Epithelial cell of esophagus (primary cell): Measurements from ENCODE around the gene LRP8.

Experiments
- DNase-seq: peaks from one replicate; pipeline ENCODE4 v3.0.0; 2010; ENCODE audit warnings: low read depth
- H3K4me3 ChIP-seq: 2 replicates; pipeline ENCODE4 v1.5.1; 2011; ENCODE audit warnings: mild to moderate bottlenecking, low read length, control low read depth
- TF ChIP-seq, protein P1 (sequence below): IDR thresholded peaks from 2 replicates; pipeline ENCODE4 v1.5.1; 2011; ENCODE audit warnings: low read depth, mild to moderate bottlenecking, low read length, control low read depth, inconsistent platforms; ENCODE audit not compliant: insufficient read depth; ENCODE audit errors: missing control alignments

LRP8 gene

DNA sequence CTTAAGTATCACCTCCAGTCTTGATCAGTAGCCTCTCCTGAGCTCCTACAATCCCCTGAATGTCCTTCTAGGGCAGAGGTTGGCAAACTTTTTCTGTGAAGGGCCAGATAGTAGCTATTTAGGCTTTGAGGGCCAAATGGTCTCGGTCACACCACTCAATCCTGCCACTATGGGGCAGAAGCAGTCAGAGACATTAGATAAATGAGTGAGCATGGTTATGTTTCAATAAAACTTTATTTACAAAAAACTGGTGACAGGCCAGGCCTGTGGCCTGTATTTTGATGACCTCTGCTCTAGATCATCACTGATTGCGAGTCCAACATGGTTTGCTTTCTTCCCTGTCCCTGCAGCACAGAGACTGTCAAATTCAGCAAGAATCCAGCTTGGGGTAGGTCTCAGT, 36.3 kb downstream of the LRP8 start:
- TF ChIP-seq, protein P1, sequence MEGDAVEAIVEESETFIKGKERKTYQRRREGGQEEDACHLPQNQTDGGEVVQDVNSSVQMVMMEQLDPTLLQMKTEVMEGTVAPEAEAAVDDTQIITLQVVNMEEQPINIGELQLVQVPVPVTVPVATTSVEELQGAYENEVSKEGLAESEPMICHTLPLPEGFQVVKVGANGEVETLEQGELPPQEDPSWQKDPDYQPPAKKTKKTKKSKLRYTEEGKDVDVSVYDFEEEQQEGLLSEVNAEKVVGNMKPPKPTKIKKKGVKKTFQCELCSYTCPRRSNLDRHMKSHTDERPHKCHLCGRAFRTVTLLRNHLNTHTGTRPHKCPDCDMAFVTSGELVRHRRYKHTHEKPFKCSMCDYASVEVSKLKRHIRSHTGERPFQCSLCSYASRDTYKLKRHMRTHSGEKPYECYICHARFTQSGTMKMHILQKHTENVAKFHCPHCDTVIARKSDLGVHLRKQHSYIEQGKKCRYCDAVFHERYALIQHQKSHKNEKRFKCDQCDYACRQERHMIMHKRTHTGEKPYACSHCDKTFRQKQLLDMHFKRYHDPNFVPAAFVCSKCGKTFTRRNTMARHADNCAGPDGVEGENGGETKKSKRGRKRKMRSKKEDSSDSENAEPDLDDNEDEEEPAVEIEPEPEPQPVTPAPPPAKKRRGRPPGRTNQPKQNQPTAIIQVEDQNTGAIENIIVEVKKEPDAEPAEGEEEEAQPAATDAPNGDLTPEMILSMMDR = no peak
- no peak overlapping the region for H3K4me3 ChIP-seq
- no peak for DNase-seq

DNA sequence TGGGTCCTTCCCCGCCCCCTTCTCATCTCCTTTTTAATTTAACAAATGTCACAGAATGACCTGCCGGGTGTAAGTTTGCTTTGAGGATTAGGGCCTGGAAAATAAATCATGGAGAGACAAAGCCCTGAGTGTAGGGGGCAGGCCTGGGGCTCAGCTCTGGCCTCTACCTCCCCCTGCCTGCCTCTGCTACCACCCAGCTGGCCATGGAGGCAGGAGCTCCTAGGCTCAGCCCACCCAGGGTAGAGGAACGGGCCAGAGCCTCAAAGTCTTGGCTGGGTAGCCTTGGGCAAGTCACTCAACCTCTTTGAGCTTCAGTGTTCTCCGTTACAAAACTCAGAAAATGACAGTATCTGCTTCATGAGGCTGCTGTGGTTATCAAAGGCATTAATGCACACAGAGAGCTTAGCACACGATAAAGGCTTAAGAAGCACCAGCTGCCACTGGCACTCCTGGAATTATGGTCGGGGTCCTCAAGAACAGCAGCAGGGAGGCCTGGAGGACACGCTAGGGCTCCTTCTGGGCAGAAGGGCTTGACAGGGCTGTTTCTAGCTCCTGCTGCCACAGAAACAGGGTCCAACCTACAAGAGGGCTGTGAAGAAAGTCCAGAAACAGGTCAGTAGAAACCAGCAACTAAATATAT, 39.0 kb downstream of the LRP8 start:
- H3K4me3 ChIP-seq = no peak overlapping the region
- TF ChIP-seq, protein P1 = no peak
- DNase-seq = no peak

DNA sequence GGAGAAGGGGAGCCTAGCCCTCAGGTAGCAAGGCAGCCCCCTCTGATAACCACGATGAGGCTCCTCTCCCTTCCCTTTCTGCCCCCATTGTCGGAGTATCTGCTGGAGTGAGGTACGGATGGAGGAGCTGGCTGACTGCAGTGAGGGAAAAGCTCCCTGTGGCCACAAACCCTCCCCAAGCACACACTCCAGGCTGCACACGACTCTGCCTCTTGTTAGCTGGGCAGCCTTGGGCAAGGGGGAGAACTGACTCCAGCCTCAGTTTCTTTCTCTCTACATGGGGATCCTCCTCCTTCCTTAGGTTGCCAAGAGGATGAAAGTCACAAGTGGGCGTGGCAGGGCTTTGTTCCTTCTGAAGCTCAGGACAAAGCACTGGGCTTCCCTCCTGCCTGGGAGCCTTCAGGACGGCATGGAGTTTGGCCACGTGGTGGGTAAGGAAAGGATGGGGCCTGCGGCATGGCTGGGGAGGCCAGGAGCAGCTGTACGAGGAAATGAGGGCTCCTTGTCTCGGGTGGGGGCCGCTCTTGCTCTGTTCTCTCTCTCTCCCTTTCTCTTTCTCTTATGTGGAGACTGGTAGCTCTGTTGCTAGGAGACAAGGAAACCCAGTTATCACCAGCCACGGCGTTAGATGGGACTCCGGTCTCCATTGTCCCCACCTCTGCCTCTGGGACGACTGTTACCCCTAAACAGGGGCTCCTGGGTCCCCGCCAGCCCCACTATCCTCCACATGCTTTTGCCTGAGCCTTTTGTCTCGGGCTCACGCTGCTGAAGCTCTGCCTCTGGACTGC, 39.7 kb downstream of the LRP8 start:
- TF ChIP-seq, protein P1 = no peak
- H3K4me3 ChIP-seq = no peak overlapping the region
- no peak for DNase-seq

DNA sequence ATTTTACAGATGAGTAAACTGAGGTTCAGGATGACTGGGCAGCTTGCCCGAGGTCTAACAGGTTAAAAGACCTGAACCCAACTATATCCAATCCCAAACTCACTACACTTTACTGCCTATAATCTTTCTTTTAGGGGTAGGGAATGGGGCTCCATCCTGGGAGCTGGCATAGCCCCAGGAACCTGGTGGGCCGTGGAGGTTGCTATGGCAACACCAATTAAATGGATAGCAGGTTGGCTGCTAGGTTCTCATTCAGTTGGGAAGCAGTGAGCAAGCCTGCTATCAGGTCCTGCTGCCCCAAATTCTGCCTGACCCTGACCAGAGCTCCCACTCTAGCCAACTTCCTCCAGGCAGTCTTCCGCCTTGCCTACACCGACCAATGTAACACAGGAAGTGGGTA, 40.9 kb downstream of the LRP8 start:
- H3K4me3 ChIP-seq = no peak overlapping the region
- TF ChIP-seq, protein P1 = no peak
- no peak for DNase-seq

DNA sequence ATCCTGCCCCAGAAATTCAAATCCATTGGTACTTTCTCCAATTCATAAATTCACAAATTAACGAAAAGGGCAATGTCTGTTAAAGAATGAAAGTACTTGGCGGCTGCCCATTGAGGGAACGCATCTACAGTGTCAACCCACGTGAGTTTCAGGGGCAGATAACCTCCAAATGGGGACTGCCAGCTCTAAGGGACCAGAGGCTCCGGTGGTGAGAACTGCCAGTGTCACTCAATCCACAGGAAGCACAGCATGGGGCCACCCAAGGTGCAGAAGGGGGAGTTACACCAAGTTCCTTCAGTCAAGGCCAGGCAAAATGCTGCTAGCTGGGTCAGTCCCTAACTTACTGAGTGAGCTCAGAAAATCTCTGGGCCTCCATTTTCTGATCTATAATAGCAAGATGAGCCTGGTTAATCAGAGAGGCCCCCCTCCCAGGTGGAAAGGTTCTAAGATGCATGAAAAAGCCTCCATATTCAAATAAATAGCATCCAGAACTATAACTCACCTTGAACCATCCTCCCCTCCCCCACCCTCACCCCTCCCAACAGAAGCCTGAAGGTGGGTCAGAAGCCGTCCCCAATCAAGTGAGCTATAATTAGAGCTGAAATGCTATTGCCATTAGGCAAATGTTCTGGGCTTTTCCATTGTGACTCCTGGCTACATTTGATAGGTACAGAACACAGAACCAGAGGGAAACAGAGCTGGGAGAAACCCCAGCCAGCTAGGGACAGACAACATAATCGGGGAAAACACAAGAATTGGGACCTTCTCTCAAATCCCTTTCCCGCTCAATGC, 41.7 kb downstream of the LRP8 start:
- DNase-seq = no peak
- no peak overlapping the region for H3K4me3 ChIP-seq
- TF ChIP-seq, protein P1 = no peak

DNA sequence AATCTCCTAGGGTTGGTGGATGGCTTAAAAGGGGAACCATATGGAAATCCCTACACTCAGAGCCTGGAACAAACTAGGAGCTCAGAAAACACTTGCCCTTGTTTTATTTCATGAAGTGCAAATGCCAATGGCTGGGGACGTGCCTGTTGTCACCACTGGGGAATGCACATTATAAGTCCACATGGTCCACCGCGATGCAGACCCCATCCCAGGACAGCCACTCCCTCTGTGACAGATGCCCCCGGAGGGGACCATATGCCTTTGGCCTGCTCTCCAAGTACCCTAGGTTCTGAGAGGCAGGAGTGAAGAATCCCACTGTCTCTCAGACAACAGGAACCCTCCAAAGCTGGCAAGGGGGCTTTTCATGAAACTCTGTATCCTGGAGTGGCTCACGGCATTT, 42.3 kb downstream of the LRP8 start:
- H3K4me3 ChIP-seq = no peak overlapping the region
- no peak for DNase-seq
- TF ChIP-seq, protein P1 = no peak
